ENCODE measurements around the gene CHI3L1. TPM values are rescaled to one million over a fixed set of nuclear protein-coding genes. Genes with fewer than 3 reads are reported as not detected.

The CHI3L1 gene
- total RNA-seq, 2 donors from 2014 or later = 5.4 to 8.2 TPM

GRCh38 chr1:203199002-203199401 lies 12.5 kb upstream of the CHI3L1 start:
- TF ChIP-seq POLR2A (IDR thresholded peaks at IDR 0.05) = no peak
- intact Hi-C loops (cut with DNase I) = no loop called here
- Histone ChIP-seq H3K36me3 (replicated peaks in 1 of 2; ENCODE audit: insufficient read depth in 1 of 2, low read depth in 2 of 2) (no peaks in the 10 kb centered on the region), H3K4me3 (no peak overlapping the region), H3K27me3 (no peaks in the 10 kb centered on the region), H3K27ac (no peak overlapping the region), H3K4me1 (no peaks in the 10 kb centered on the region), H3K9me3 (no peaks in the 10 kb centered on the region)
- DNase-seq (no peak), ATAC-seq (no peak)
- 56 to 67% methylated on average over 3 of the region's 3 CpGs for WGBS, 2 donors

DNA sequence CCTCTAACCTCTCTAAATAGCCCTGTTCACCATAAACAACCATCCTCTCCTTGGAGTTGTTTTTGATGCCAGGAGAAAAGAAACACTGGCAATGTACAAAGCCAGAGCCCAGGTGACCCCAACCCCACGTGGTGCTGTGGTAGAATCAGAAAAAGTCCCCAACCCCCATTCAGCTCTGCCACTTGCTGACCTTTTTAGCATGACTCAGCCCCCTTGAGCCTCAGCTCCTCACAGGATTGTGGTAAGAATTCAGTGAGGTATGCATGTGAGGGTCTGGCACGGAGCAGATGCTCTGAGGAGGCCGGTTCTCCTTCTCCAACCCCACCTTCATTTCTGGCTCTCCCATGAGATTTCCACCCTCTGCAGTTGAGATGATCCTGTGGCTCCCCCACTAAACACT lies 11.1 kb upstream of the CHI3L1 start:
- ATAC-seq (no peak), DNase-seq (no peak)
- Histone ChIP-seq H3K27me3 (no peaks in the 10 kb centered on the region), H3K27ac (no peak overlapping the region), H3K36me3 (replicated peaks in 1 of 2; ENCODE audit: insufficient read depth in 1 of 2, low read depth in 2 of 2) (no peaks in the 10 kb centered on the region), H3K4me1 (no peaks in the 10 kb centered on the region), H3K9me3 (no peaks in the 10 kb centered on the region), H3K4me3 (no peak overlapping the region)
- intact Hi-C loops (cut with DNase I) = no loop called here
- 56 to 72% methylated on average over 3 of the region's 3 CpGs for WGBS, 2 donors
- TF ChIP-seq, protein P1, sequence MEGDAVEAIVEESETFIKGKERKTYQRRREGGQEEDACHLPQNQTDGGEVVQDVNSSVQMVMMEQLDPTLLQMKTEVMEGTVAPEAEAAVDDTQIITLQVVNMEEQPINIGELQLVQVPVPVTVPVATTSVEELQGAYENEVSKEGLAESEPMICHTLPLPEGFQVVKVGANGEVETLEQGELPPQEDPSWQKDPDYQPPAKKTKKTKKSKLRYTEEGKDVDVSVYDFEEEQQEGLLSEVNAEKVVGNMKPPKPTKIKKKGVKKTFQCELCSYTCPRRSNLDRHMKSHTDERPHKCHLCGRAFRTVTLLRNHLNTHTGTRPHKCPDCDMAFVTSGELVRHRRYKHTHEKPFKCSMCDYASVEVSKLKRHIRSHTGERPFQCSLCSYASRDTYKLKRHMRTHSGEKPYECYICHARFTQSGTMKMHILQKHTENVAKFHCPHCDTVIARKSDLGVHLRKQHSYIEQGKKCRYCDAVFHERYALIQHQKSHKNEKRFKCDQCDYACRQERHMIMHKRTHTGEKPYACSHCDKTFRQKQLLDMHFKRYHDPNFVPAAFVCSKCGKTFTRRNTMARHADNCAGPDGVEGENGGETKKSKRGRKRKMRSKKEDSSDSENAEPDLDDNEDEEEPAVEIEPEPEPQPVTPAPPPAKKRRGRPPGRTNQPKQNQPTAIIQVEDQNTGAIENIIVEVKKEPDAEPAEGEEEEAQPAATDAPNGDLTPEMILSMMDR (IDR thresholded peaks at IDR 0.05) = no peak
- no peak for TF ChIP-seq POLR2A (IDR thresholded peaks at IDR 0.05)

DNA sequence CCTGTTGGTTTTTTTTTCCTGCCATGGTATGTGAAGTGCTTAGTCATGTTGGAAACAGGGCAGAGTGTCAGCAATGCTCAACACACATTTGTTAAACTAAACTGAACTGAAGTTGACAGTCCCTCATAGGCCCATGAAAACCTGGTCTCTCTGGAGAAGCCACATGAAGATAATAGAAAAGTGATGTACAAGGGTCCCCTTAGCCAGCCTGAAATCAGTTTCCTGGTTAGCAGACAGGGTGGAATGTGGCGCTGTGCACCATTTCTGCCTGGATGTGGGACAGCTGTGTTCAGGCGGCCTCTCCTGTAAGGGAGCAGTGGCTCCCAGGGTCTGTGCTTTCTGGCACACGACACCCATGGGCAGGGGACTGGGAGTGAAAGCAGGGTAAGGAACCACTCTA lies 9.9 kb upstream of the CHI3L1 start:
- ATAC-seq (no peak), DNase-seq (no peak)
- Histone ChIP-seq H3K36me3 (replicated peaks in 1 of 2; ENCODE audit: insufficient read depth in 1 of 2, low read depth in 2 of 2) (no peaks in the 10 kb centered on the region), H3K4me3 (no peak overlapping the region), H3K4me1 (no peaks in the 10 kb centered on the region), H3K27me3 (no peaks in the 10 kb centered on the region), H3K27ac (no peak overlapping the region), H3K9me3 (no peaks in the 10 kb centered on the region)
- intact Hi-C loops (cut with DNase I) = no loop called here
- 93 to 95% methylated on average over 3 of the region's 3 CpGs for WGBS, 2 donors
- TF ChIP-seq, protein P1 (IDR thresholded peaks at IDR 0.05) = no peak
- TF ChIP-seq POLR2A (IDR thresholded peaks at IDR 0.05) = no peak

DNA sequence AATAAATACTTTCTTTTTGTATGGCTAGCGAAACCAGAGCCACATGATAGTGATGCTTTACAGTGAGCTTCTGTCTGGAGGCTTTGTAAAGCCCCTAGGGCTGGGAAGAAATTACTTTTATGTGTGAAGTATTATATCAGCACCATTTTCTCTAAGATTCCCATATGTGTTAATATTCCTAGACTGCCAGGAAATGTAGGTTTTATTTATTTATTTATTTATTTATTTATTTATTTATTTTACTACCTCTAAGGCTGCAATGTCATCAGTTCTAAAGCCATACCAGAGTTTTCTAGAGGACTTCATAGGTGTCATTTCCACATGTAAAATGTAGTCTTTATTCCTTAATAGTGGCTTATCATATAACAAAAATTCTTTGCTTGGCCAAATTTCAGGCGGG lies 4.4 kb upstream of the CHI3L1 start:
- H3K27ac ChIP-seq = no peak overlapping the region
- DNase-seq (no peak), ATAC-seq (no peak)
- peaks cover 14% of the 10 kb centered on the region for H3K4me1 ChIP-seq
- no peaks in the 10 kb centered on the region for H3K27me3 ChIP-seq
- TF ChIP-seq, protein P1 (IDR thresholded peaks at IDR 0.05) = no peak
- no peak for TF ChIP-seq POLR2A (IDR thresholded peaks at IDR 0.05)
- H3K4me3 ChIP-seq = no peak overlapping the region
- H3K36me3 ChIP-seq (replicated peaks in 1 of 2; ENCODE audit: insufficient read depth in 1 of 2, low read depth in 2 of 2) = no peaks in the 10 kb centered on the region
- intact Hi-C loops (cut with DNase I) = no loop called here
- H3K9me3 ChIP-seq = no peaks in the 10 kb centered on the region
- 89 to 94% methylated on average over 2 of the region's 2 CpGs for WGBS, 2 donors

GRCh38 chr1:203189951-203190352 lies 3.4 kb upstream of the CHI3L1 start:
- WGBS, 2 donors = 66 to 90% methylated on average over 7 of the region's 7 CpGs
- TF ChIP-seq, protein P1 (IDR thresholded peaks at IDR 0.05) = no peak
- no peak for TF ChIP-seq POLR2A (IDR thresholded peaks at IDR 0.05)
- Histone ChIP-seq H3K4me3 (no peak overlapping the region), H3K9me3 (no peaks in the 10 kb centered on the region), H3K27me3 (no peaks in the 10 kb centered on the region), H3K36me3 (replicated peaks in 1 of 2; ENCODE audit: insufficient read depth in 1 of 2, low read depth in 2 of 2) (no peaks in the 10 kb centered on the region), H3K27ac (no peak overlapping the region), H3K4me1 (peaks cover 14% of the 10 kb centered on the region)
- DNase-seq (no peak), ATAC-seq (no peak)
- intact Hi-C loops (cut with DNase I) = no loop called here
